HCT116 (cell line): ENCODE results near the gene CATSPERE.

Source experiments
- CTCF ChIP-seq, 3 experiments: fragments of 200-600 bp in 1 of 3; sonication (generic) in 1 of 3; IDR thresholded peaks in 2 of 3; conservative IDR thresholded peaks in 1 of 3; 2 replicates each; pipeline ENCODE4 v1.5.1; 2012 to 2017; ENCODE audit warnings: low read depth in 2 of 3, low read length in 2 of 3, antibody characterized with exemption in 1 of 3, borderline replicate concordance in 1 of 3, control low read depth in 1 of 3, mild to moderate bottlenecking in 1 of 3, mixed read lengths in 1 of 3, mixed run types in 1 of 3, moderate library complexity in 1 of 3; ENCODE audit not compliant: insufficient read depth in 1 of 3
- POLR2A ChIP-seq: IDR thresholded peaks from 2 replicates; pipeline ENCODE4 v1.7.0; 2011; ENCODE audit warnings: borderline replicate concordance; ENCODE audit not compliant: insufficient read depth, insufficient read length; ENCODE audit errors: extremely low read depth
- POLR2AphosphoS5 ChIP-seq: IDR thresholded peaks from 2 replicates; pipeline ENCODE4 v1.6.1; 2011; ENCODE audit warnings: mild to moderate bottlenecking, low read depth, low read length, moderate library complexity

- TF ChIP-seq POLR2AphosphoS5 (no peak), CTCF (IDR thresholded peaks at IDR 0.05 in 2 of 3, conservative IDR thresholded peaks at IDR 0.05 in 1 of 3; ENCODE audit: borderline replicate concordance in 1 of 3, insufficient read depth in 1 of 3, low read depth in 2 of 3, low read length in 2 of 3) (no peak), POLR2A (no peak)
Measured at GRCh38 chr1:244545511-244545910, 84.4 kb downstream of the CATSPERE start.
